K562 (cell line): ENCODE measurements around the gene ANKRD45.

Experiments used
- CBFB ChIP-seq: sonication (generic); formaldehyde crosslinking; IDR thresholded peaks from 2 replicates; pipeline ENCODE4 v1.4.0; 2020; ENCODE audit warnings: mild to moderate bottlenecking, missing genetic modification reagents
- CTCF ChIP-seq, 3 experiments: IDR thresholded peaks in 2 of 3; conservative IDR thresholded peaks in 1 of 3; 2 replicates each; pipeline ENCODE4 v1.5.1; 2011 to 2012; ENCODE audit warnings: low read length in 3 of 3, mild to moderate bottlenecking in 3 of 3, control low read depth in 2 of 3, improper control_type of control experiment in 1 of 3, inconsistent platforms in 1 of 3, low read depth in 1 of 3, mixed read lengths in 1 of 3, moderate library complexity in 1 of 3; ENCODE audit not compliant: insufficient read depth in 2 of 3
- E2F3 ChIP-seq: fragments of 250-450 bp; sonication (Bioruptor Pico); IDR thresholded peaks from 2 replicates; pipeline ENCODE4 v1.4.0; 2020; ENCODE audit warnings: mild to moderate bottlenecking
- ELF4 ChIP-seq: fragments of 450-650 bp; formaldehyde crosslinking; IDR thresholded peaks from 2 replicates; pipeline ENCODE4 v1.4.0; 2022; ENCODE audit warnings: missing genetic modification characterization
- MAFK ChIP-seq: IDR thresholded peaks from 2 replicates; pipeline ENCODE4 v1.6.1; 2011; ENCODE audit warnings: low read length, improper control_type of control experiment
- NCOA4 ChIP-seq: fragments of 450-650 bp; IDR thresholded peaks from 2 replicates; pipeline ENCODE4 v1.6.1; 2018; ENCODE audit warnings: mild to moderate bottlenecking; ENCODE audit not compliant: partially characterized antibody
- POLR2A ChIP-seq: fragments of 450-650 bp; conservative IDR thresholded peaks from 2 replicates; pipeline ENCODE4 v1.6.1; 2016
- SIRT6 ChIP-seq: IDR thresholded peaks from one replicate; pipeline ENCODE4 v1.6.1; 2012; ENCODE audit warnings: low read depth, mild to moderate bottlenecking, control low read depth, inconsistent platforms, low read length, moderate library complexity
- ZNF232 ChIP-seq: sonication (generic); formaldehyde crosslinking; IDR thresholded peaks from 2 replicates; pipeline ENCODE4 v1.8.0; 2022; ENCODE audit warnings: mild to moderate bottlenecking, missing genetic modification reagents

DNA sequence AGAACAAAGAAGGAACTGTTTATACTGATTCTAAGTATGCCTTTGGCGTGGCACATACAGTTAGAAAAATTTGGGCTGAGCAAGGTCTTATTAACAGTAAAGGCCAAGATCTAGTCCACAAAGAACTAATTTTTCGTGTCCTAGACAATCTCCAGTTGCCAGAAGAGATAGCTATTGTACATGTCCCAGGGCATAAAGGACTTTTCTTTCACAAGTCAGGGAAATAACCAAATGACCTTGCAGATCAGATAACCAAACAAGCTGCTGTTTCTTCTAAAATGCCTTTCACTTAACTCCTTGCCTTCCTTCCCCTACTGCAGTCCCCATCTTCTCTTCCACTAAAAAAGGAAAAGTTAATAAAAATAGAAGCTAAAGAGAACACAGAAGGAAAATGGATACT is 30.5 kb downstream of the ANKRD45 start:
- TF ChIP-seq ZNF232 (CRISPR knock-in tag) = no peak
- TF ChIP-seq POLR2A = no peak
- TF ChIP-seq E2F3 (CRISPR knock-in tag) = no peak
- TF ChIP-seq CTCF (IDR thresholded peaks at IDR 0.05 in 2 of 3, conservative IDR thresholded peaks at IDR 0.05 in 1 of 3; ENCODE audit: insufficient read depth in 2 of 3, low read depth in 1 of 3, low read length in 3 of 3) = no peak
- TF ChIP-seq NCOA4 = no peak
- TF ChIP-seq MAFK = no peak
- no peak for TF ChIP-seq SIRT6
- TF ChIP-seq ELF4 (CRISPR knock-in tag) = no peak
- TF ChIP-seq CBFB (CRISPR knock-in tag) = no peak
